GM12892 (cell line): ENCODE measurements around the gene PTP4A2. TPM values are rescaled to one million over a fixed set of nuclear protein-coding genes. Genes with fewer than 3 reads are reported as not detected.

Source experiments
- DNase-seq: peaks from one replicate; pipeline ENCODE4 v3.0.0; 2011; ENCODE audit not compliant: insufficient read length
- FAIRE-seq: peaks from 2 replicates; lab custom pipeline; 2011; peaks lifted over from hg19 to GRCh38; lab: Jason Lieb, UNC
- POLR2A ChIP-seq: IDR thresholded peaks from 2 replicates; pipeline ENCODE4 v1.6.1; 2011; ENCODE audit warnings: low read depth, low read length, control low read depth
- POLR2AphosphoS5 ChIP-seq: IDR thresholded peaks from 2 replicates; pipeline ENCODE4 v1.6.1; 2011; ENCODE audit warnings: low read depth, low read length, control low read depth
- TAF1 ChIP-seq: IDR thresholded peaks from 2 replicates; pipeline ENCODE4 v1.6.1; 2011; ENCODE audit warnings: low read depth, mild to moderate bottlenecking, control low read depth, low read length, borderline replicate concordance
- polyA plus RNA-seq: library from polyadenylated mRNA; unstranded; fragments of >200 nt; gene quantifications from one replicate; pipeline ENCODE4 v1.2.1, GENCODE V29; 2012; ENCODE audit warnings: missing spikeins, inconsistent platforms; ENCODE audit not compliant: missing spikeins

PTP4A2 gene
- polyA plus RNA-seq: 377 TPM

DNA sequence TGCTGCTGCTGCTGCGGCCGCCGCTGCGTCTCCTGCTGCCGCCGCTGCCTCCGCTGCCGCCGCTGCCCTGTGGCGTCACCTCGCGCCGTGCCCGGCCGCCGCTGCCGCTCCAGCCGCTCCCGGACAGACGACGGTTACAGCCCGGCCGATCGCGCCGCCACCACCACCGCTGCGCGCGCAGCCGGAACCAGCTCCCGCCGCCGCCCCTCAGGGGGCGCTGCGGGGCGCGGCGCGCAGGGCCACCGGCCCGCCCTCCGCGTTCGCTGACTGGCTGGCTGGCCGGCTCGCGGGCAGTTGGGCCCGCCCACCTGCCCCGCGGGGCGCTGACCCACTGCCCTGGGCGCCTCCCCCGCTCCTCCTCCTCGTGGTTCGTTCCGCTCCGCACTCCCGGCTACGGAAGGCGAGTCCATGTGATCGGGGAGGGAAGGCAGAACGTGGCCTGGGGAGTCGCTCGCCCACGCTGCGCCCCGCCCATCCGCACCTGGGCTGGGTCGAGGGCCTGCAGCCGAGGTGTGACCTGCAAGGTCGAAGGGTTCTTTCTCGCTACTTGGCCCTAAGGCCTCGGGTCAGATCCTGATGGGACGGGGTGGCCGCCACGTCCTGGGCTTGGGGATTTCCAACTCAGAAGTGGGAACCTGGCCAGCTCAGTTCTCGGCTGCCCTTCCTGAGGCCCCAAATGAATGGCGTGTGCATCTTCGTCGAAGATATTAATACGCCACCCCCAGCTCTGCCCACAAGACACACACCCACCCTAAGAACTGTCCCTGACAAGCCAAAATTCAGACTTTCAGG, at the start of gene PTP4A2:
PTP4A2 (minus strand) TSS at position 185 of the 792 bp plus-strand sequence. CDS start 19,303 bp downstream, outside the sequence.
- FAIRE-seq (peak; percentile 97), DNase-seq (peak; percentile 89)
- peak; percentile 82 for TF ChIP-seq POLR2A
- peak; percentile 42; the same call in 1 of the 2 replicates for TF ChIP-seq POLR2AphosphoS5
- TF ChIP-seq TAF1: no peak; the same call in 1 of the 2 replicates

DNA sequence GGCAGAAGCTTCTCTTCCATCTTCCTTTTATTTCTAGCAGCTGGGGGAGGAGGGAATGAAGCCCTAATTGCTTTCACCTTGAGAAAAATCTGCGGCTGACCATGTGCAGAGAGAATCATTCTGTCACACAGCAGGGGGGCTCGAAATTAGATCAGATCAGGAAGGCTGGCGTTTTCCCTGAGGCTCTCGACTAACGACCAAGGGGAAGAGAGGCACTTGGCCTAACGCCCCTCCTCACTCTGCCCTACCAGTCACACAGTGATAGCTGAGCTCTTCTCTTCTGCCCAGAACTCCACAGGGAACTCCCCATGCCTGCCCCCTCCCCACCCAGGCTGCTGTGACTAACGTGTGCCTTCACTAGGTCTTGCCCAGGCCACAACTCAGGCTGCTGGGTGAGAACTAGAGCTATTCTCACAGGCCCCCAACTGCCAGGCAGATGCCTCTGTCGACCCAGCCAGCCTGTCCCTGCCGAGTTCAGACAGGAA, 49.0 kb upstream of the PTP4A2 start:
- TF ChIP-seq TAF1: no peak
- no peak for TF ChIP-seq POLR2AphosphoS5
- TF ChIP-seq POLR2A: no peak
- DNase-seq: no peak
- FAIRE-seq: no peak

- TF ChIP-seq POLR2AphosphoS5 (no peak), POLR2A (peak; percentile 60)
- DNase-seq (no peak), FAIRE-seq (peak; percentile 14)
Observed at GRCh38 chr1:31985430-31985829, 47.3 kb upstream of the PTP4A2 start.

DNA sequence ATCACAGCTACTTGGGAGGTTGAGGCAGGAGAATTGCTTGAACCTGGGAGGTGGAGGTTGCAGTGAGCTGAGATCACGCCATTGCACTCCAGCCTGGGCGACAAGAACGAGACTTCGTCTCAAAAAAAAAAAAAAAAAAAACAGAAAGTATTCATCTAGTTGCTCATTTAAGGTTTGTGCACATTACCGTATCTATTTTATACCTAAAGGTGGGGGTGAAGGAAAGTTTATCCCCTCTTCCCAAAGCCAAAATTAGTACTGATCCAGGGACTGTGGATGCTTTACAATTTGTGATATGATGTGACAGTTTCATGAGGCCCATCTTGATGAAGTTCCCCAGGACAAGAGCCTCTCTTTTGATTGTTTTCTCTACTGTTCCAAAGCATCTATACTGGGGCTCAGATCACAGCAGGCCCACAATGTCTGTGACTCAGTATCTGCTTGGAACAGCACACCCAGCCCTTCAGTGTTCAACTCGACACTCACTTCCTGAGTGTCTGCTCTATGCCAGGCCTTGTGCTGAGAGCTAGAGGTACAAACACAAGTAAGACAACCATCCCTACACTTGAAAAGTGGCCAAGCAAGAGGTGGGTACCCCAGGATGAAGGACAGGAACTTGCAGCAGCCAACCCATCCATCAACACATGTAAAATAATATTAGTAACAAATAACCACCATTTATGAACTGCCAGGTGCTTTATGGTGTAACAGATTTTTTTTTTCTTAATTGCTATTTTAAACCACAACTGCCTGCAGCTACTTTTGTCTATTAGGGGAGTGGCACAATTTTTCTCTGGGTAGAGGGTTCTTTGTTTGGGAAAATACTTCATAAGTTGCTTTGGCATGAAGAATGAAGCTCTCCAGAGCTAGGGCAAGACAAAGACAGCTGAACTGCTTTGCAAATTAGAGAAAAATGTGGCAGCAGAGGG, 46.5 kb upstream of the PTP4A2 start:
- no peak for FAIRE-seq

DNA sequence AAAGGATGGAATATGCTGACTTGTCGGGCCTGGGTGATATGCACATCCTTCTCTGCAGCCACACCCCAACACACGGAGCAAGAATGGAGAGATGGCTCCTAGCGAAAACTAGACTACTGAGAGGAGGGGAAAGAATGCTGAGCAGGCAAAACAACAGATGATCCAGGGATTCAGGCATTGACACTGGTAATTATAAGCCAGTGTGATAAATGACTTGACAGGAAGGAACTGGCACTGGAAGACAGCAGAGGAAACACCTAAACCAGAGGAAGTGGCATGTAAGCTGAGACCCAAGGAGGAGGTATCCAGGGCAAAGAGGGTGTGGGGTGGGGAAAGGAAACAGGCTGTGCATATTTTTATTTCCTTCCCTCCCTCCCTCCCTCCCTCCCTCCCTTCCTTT, 43.8 kb upstream of the PTP4A2 start:
- no peak for DNase-seq
- FAIRE-seq: no peak
- TF ChIP-seq POLR2AphosphoS5 (no peak), TAF1 (no peak)

More for the DNA sequence above, 46.5 kb upstream of the PTP4A2 start:
- no peak for DNase-seq
- TF ChIP-seq POLR2A (no peak), TAF1 (no peak), POLR2AphosphoS5 (no peak)

- DNase-seq (no peak), FAIRE-seq (no peak)
- TF ChIP-seq POLR2A (no peak), POLR2AphosphoS5 (no peak), TAF1 (no peak)
Observed at GRCh38 chr1:31981456-31981839, 43.3 kb upstream of the PTP4A2 start.

DNA sequence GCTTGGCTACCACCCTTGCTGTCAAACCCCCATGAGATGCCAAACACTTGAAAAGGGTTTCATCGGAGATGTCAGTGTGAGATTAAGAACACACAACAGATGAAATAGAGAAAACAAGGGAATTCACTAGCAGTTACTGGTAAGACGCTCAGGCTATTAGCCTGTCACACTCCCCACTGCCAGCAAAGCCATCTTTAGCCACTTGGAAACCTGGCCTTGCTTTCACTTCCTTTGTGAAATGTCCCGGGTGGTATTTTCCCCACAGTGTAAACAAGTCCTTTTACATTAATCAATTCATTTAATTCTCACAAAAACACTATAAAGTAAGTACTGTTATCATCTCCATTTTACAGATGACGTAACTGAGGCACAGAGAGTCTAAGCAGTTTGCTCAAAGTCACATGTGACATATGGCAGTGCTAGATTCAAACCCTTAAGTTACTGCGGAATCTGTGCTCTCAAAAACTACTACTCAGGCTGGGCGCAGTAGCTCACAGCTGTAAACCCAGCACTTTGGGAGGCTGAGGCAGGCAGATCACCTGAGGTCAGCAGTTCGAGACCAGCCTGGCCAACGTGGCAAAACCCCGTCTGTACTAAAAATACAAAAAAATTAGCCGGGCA, 42.8 kb upstream of the PTP4A2 start:
- FAIRE-seq: peak; percentile 14
- TF ChIP-seq TAF1: no peak
- TF ChIP-seq POLR2A: no peak
- TF ChIP-seq POLR2AphosphoS5: no peak
- no peak for DNase-seq

DNA sequence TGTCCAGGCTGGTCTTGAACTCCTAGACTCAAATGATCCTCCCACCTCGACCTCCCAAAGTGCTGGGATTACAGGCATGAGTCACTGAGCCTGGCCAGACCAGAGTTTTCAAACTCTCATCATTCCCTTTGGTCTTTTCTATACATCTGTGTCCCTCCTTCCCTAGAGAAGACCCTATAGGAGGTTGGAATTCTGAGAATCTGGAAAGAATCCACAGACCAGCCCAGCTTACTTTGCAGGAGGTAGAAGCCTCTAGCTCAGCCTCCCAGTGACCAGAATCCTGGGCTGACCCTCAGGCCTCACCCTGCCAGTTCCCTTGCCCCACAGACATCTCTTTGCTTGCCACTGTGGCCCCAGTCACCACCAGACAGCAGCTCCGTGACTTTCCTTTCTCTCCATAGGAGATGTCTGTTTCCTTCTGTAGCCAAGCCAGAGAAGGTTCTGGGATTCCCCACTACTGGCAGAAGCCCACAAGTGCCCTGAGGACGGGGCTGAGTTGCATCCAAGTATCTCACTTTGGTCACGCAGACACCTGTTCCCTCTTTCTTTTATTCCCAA, 40.8 kb upstream of the PTP4A2 start:
- no peak for FAIRE-seq
- TF ChIP-seq TAF1 (no peak), POLR2AphosphoS5 (no peak), POLR2A (no peak)
- no peak for DNase-seq

- no peak for FAIRE-seq
- TF ChIP-seq TAF1: no peak
- TF ChIP-seq POLR2AphosphoS5: no peak
- TF ChIP-seq POLR2A: no peak
- DNase-seq: no peak
Observed at GRCh38 chr1:31977385-31978131, 39.4 kb upstream of the PTP4A2 start.

DNA sequence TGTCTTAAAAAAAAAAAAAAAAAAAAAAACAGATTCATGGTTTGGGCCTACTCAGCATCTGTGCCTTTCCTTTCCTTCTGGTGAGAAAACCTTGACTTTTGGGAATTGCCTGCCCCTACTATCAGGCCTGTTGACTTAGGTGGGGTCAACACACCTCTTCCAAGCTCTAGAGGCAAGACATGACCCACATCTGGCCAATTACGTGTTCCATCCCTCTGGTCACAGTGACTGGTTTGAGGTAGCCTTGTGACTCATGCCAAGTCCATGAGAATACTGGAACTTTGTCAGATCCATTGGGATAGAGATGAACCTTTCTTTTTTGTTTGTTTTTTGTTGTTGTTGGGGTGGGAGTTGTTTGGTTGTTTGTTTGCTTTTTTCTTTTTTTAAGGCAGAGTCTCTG, 38.2 kb upstream of the PTP4A2 start:
- no peak for TF ChIP-seq TAF1
- no peak for TF ChIP-seq POLR2A
- no peak for TF ChIP-seq POLR2AphosphoS5
- FAIRE-seq (no peak), DNase-seq (no peak)

- FAIRE-seq (no peak), DNase-seq (no peak)
- TF ChIP-seq POLR2A (no peak), POLR2AphosphoS5 (no peak), TAF1 (no peak)
Observed at GRCh38 chr1:31970873-31971272, 32.7 kb upstream of the PTP4A2 start.
